H9 (cell line): ENCODE data around the gene SNX21. TPM values are rescaled to one million over a fixed set of nuclear protein-coding genes. Genes with fewer than 3 reads are reported as not detected.

Source experiments
- DNase-seq: peaks from one replicate; pipeline ENCODE4 v3.0.0-alpha.2; 2017
- H2AFZ ChIP-seq: one replicate; pipeline ENCODE4 v1.6.1; 2013; ENCODE audit warnings: mild to moderate bottlenecking, low read length, control low read depth, moderate library complexity
- H2AK5ac ChIP-seq: 2 replicates; pipeline ENCODE4 v1.6.1; 2013; ENCODE audit warnings: low read length, control low read depth, mixed read lengths; ENCODE audit not compliant: insufficient read length
- H2BK120ac ChIP-seq: one replicate; pipeline ENCODE4 v1.6.1; 2013; ENCODE audit warnings: low read depth, mild to moderate bottlenecking, low read length, control low read depth, inconsistent platforms; ENCODE audit not compliant: poor library complexity, severe bottlenecking
- H2BK12ac ChIP-seq: 2 replicates; pipeline ENCODE4 v1.6.1; 2013; ENCODE audit warnings: low read length, control low read depth, mixed read lengths, low read depth; ENCODE audit not compliant: insufficient read length
- H2BK15ac ChIP-seq: 2 replicates; pipeline ENCODE4 v1.6.1; 2013; ENCODE audit warnings: low read depth, low read length, control low read depth
- H2BK20ac ChIP-seq: one replicate; pipeline ENCODE4 v1.6.1; 2013; ENCODE audit warnings: low read depth, mild to moderate bottlenecking, low read length, control low read depth, inconsistent platforms; ENCODE audit not compliant: poor library complexity, severe bottlenecking
- H2BK5ac ChIP-seq: 2 replicates; pipeline ENCODE4 v1.6.1; 2013; ENCODE audit warnings: low read length, control low read depth, mixed read lengths; ENCODE audit not compliant: insufficient read length
- H3K14ac ChIP-seq: 2 replicates; pipeline ENCODE4 v1.6.1; 2013; ENCODE audit warnings: low read length, control low read depth; ENCODE audit not compliant: insufficient read depth
- H3K18ac ChIP-seq: 2 replicates; pipeline ENCODE4 v1.6.1; 2013; ENCODE audit warnings: low read depth, mild to moderate bottlenecking, mixed read lengths, low read length, control low read depth; ENCODE audit not compliant: insufficient read length
- H3K23ac ChIP-seq: 2 replicates; pipeline ENCODE4 v1.6.1; 2013; ENCODE audit warnings: low read length, control low read depth, mixed read lengths, low read depth; ENCODE audit not compliant: insufficient read length
- H3K23me2 ChIP-seq: 2 replicates; pipeline ENCODE4 v1.6.1; 2013; ENCODE audit warnings: low read depth, mild to moderate bottlenecking, mixed read lengths, low read length, control low read depth; ENCODE audit not compliant: insufficient read length, poor library complexity, severe bottlenecking
- H3K27ac ChIP-seq: 2 replicates; pipeline ENCODE4 v1.5.1; 2013; ENCODE audit warnings: low read length, control low read depth, mixed read lengths, low read depth; ENCODE audit not compliant: insufficient read length
- H3K27me3 ChIP-seq: 2 replicates; pipeline ENCODE4 v1.6.1; 2013; ENCODE audit warnings: low read length, control low read depth, inconsistent platforms; ENCODE audit not compliant: insufficient read depth
- H3K4ac ChIP-seq: 2 replicates; pipeline ENCODE4 v1.6.1; 2013; ENCODE audit warnings: low read depth, mild to moderate bottlenecking, control low read depth, inconsistent platforms, low read length, moderate library complexity
- H3K4me1 ChIP-seq: 2 replicates; pipeline ENCODE4 v1.6.1; 2013; ENCODE audit warnings: low read length, control low read depth, inconsistent platforms; ENCODE audit not compliant: insufficient read depth
- H3K4me2 ChIP-seq: 2 replicates; pipeline ENCODE4 v1.6.1; 2013; ENCODE audit warnings: low read length, control low read depth, mixed read lengths; ENCODE audit not compliant: insufficient read length, insufficient read depth
- H3K56ac ChIP-seq: 2 replicates; pipeline ENCODE4 v1.6.1; 2013; ENCODE audit warnings: low read depth, mild to moderate bottlenecking, mixed read lengths, low read length, control low read depth; ENCODE audit not compliant: insufficient read length
- H3K79me1 ChIP-seq: 2 replicates; pipeline ENCODE4 v1.6.1; 2013; ENCODE audit warnings: low read depth, mild to moderate bottlenecking, moderate library complexity, low read length, control low read depth, inconsistent platforms; ENCODE audit not compliant: insufficient read depth, poor library complexity, severe bottlenecking
- H3K79me2 ChIP-seq: 2 replicates; pipeline ENCODE4 v1.6.1; 2013; ENCODE audit warnings: low read length, control low read depth, inconsistent platforms; ENCODE audit not compliant: insufficient read depth
- H3K9ac ChIP-seq: 2 replicates; pipeline ENCODE4 v1.6.1; 2013; ENCODE audit warnings: low read length, control low read depth, mixed read lengths; ENCODE audit not compliant: insufficient read length; ENCODE audit errors: extremely low read depth
- H3K9me3 ChIP-seq: one replicate; pipeline ENCODE4 v1.6.1; 2013; ENCODE audit warnings: low read depth, low read length, inconsistent platforms; ENCODE audit not compliant: control insufficient read depth
- H3T11ph ChIP-seq: one replicate; pipeline ENCODE4 v1.6.1; 2013; ENCODE audit warnings: mild to moderate bottlenecking, low read length, control low read depth, inconsistent platforms
- H4K20me1 ChIP-seq: one replicate; pipeline ENCODE4 v1.6.1; 2013; ENCODE audit not compliant: control insufficient read depth, insufficient read length, insufficient read depth
- H4K5ac ChIP-seq: 2 replicates; pipeline ENCODE4 v1.6.1; 2013; ENCODE audit warnings: low read depth, mild to moderate bottlenecking, mixed read lengths, low read length, control low read depth; ENCODE audit not compliant: insufficient read length
- H4K8ac ChIP-seq: replicated peaks from 2 replicates; pipeline ENCODE4 v1.6.1; 2013; ENCODE audit warnings: low read length, control low read depth, mixed read lengths, low read depth; ENCODE audit not compliant: insufficient read length
- H4K91ac ChIP-seq: 2 replicates; pipeline ENCODE4 v1.6.1; 2013; ENCODE audit warnings: low read depth, mild to moderate bottlenecking, moderate library complexity, mixed read lengths, low read length, control low read depth; ENCODE audit not compliant: insufficient read length
- H3K27ac Mint-ChIP-seq, 3 experiments: 2 replicates in 2 of 3; 3 replicates in 1 of 3; pipeline ENCODE4 v1.8.0; 2020 to 2021; ENCODE audit warnings: mixed read lengths in 3 of 3, mild to moderate bottlenecking in 1 of 3, moderate library complexity in 1 of 3
- H3K27me3 Mint-ChIP-seq: 2 replicates; pipeline ENCODE4 v1.8.0; 2021; ENCODE audit warnings: low read depth, mild to moderate bottlenecking, moderate library complexity, mixed read lengths
- H3K36me3 Mint-ChIP-seq, 3 experiments: 2 replicates in 2 of 3; 3 replicates in 1 of 3; pipeline ENCODE4 v1.8.0; 2020 to 2021; ENCODE audit warnings: low read depth in 3 of 3, mixed read lengths in 3 of 3; ENCODE audit not compliant: insufficient read depth in 1 of 3
- H3K4me1 Mint-ChIP-seq, 2 experiments: 2 replicates each; pipeline ENCODE4 v1.8.0; 2020; ENCODE audit warnings: mixed read lengths in 2 of 2
- H3K4me3 Mint-ChIP-seq, 2 experiments: 2 replicates in 1 of 2; 3 replicates in 1 of 2; pipeline ENCODE4 v1.8.0; 2020 to 2021; ENCODE audit warnings: mild to moderate bottlenecking in 2 of 2, mixed read lengths in 2 of 2, moderate library complexity in 1 of 2
- H3K9me3 Mint-ChIP-seq, 2 experiments: 2 replicates in 1 of 2; 3 replicates in 1 of 2; pipeline ENCODE4 v1.8.0; 2020; ENCODE audit warnings: mild to moderate bottlenecking in 2 of 2, mixed read lengths in 2 of 2, moderate library complexity in 1 of 2
- CTCF ChIP-seq: fragments of 200-600 bp; sonication (generic); conservative IDR thresholded peaks from 3 replicates; pipeline ENCODE4 v1.8.0; 2021; ENCODE audit warnings: antibody characterized with exemption, mild to moderate bottlenecking
- WGBS: extraction: QIAGEN DNeasy Blood & Tissue Kit; methylation state at CpG from one replicate; pipeline ENCODE4 v1.1.7; 2013; ENCODE audit warnings: missing lambda C conversion rate, low lambda C conversion rate, mixed read lengths; ENCODE audit not compliant: insufficient read length; ENCODE audit errors: extremely low coverage; 5-methylcytosine and 5-hydroxymethylcytosine counted together
- total RNA-seq: library from RNA; stranded (reverse); gene quantifications from 2 replicates; pipeline ENCODE4 v1.2.1, GENCODE V29; 2021

The SNX21 gene
- total RNA-seq, 1 experiment from 2014 or later, result 20.5 TPM

DNA sequence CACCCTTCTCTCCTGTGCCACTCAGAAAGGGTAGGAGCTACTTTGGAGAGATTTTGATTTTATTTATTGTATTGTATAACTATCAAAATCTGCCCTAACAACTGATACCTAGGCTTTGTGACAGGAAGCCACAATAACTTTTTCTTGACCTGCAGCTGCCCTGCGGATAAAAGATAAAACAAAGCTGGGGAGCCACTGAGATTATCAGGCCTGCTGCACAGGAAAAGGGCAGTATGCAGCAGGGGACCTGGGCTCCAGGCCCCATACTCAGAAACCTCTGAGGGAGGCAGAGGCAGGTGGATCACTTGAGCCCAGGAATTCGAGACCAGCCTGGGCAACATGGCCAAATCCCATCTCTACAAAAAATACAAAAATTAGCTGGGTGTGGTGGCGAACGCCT is 980 bp upstream of the SNX21 start:
- Mint-ChIP-seq H3K4me3 (peak overlapping the region; percentile 75 to 88; a peak in 3 of 5 replicates), H3K9me3 (no peaks in the 10 kb centered on the region), H3K36me3 (peaks cover 2 to 24% (median 24%) of the 10 kb centered on the region in 3 experiments; a peak in 6 of 7 replicates), H3K27me3 (no peaks in the 10 kb centered on the region), H3K27ac (peak overlapping the region in 1 of 3 experiments; percentile 93; a peak in 1 of 7 replicates), H3K4me1 (peaks cover 23 to 29% of the 10 kb centered on the region in 2 experiments)
- Histone ChIP-seq H3K27me3 (no peaks in the 10 kb centered on the region), H4K20me1 (no peaks in the 10 kb centered on the region), H3K9ac (no peak overlapping the region), H3K14ac (no peak overlapping the region), H2AFZ (no peak overlapping the region), H3K23ac (no peak overlapping the region), H4K5ac (no peak overlapping the region), H2BK20ac (no peak overlapping the region), H2AK5ac (no peak overlapping the region), H3K27ac (no peak overlapping the region), H3T11ph (no peak overlapping the region), H3K79me1 (peaks cover 5% of the 10 kb centered on the region), H3K18ac (no peak overlapping the region), H3K4me1 (peaks cover 4% of the 10 kb centered on the region; the same call in 1 of the 2 replicates), H3K4me2 (no peak overlapping the region), H2BK15ac (no peak overlapping the region), H3K79me2 (no peaks in the 10 kb centered on the region), H4K8ac (no peak overlapping the region), H2BK120ac (no peak overlapping the region), H3K56ac (no peak overlapping the region), H3K4ac (no peak overlapping the region), H3K23me2 (peaks cover 9% of the 10 kb centered on the region), H4K91ac (no peak overlapping the region), H2BK5ac (no peak overlapping the region), H2BK12ac (no peak overlapping the region), H3K9me3 (no peaks in the 10 kb centered on the region)
- WGBS, result no CpG with 5 or more reads among the region's 4 CpGs
- TF ChIP-seq CTCF, result no peak
- DNase-seq, result no peak
